ENCODE data around the gene GADD45GIP1. TPM values are rescaled to one million over a fixed set of nuclear protein-coding genes. Genes with fewer than 3 reads are reported as not detected.
A peak's percentile ranks its signal among the peaks of the same experiment; 100 is the strongest.

The GADD45GIP1 gene
- total and polyA plus RNA-seq, 10 of the 15 experiments (the other 5 are each of a cell fraction or from before 2014, with no cell fraction given), result 5.1 to 136 (median 30.1) TPM

DNA sequence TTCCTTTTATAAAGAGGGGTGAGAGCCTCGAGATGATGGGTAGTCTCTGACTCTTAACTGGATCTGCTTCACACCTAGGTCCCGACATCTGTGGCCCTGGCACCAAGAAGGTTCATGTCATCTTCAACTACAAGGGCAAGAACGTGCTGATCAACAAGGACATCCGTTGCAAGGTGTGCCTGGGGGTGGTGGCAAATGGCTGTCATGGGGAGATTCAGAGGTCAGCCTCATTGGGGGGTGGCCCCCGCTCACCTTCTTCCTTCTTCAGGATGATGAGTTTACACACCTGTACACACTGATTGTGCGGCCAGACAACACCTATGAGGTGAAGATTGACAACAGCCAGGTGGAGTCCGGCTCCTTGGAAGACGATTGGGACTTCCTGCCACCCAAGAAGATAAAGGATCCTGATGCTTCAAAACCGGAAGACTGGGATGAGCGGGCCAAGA, 17.0 kb downstream of the GADD45GIP1 start:
- Histone ChIP-seq H3K4me2 (ENCODE audit: control insufficient read depth, insufficient read depth) (peak overlapping the region; percentile 78), H3K36me3 (ENCODE audit: control insufficient read depth in 2 of 2, insufficient read depth in 2 of 2, low read length in 1 of 2) (peaks cover 20 to 34% of the 10 kb centered on the region in 2 experiments), H3K27ac (ENCODE audit: control insufficient read depth, insufficient read depth) (peak overlapping the region; percentile 88), H3K9me3 (replicated peaks; ENCODE audit: control insufficient read depth, insufficient read depth, low read length) (no peaks in the 10 kb centered on the region), H3K9ac (ENCODE audit: control insufficient read depth, insufficient read depth, low read length) (peak overlapping the region; percentile 99), H3K79me2 (ENCODE audit: control insufficient read depth, insufficient read depth, low read length) (peaks cover 51% of the 10 kb centered on the region), H4K20me1 (ENCODE audit: control insufficient read depth, insufficient read depth) (peaks cover 12% of the 10 kb centered on the region; the same call in 1 of the 2 replicates), H2AFZ (ENCODE audit: control insufficient read depth, low read depth, low read length) (no peak overlapping the region), H3K4me3 (peak overlapping the region; percentile 90), H3K4me1 (ENCODE audit: control insufficient read depth, insufficient read depth, low read length) (peaks cover 59% of the 10 kb centered on the region), H3K27me3 (replicated peaks in 1 of 2; ENCODE audit: control insufficient read depth in 2 of 2, insufficient read depth in 2 of 2, low read length in 1 of 2) (no peaks in the 10 kb centered on the region)
- WGBS (ENCODE audit: insufficient coverage, insufficient replicate concordance, low lambda C conversion rate, missing lambda C conversion rate), result 11% methylated on average over 10 of the region's 10 CpGs
- ChIA-PET SMC1A (ENCODE audit: uncharacterized antibody, unreplicated experiment) (interaction anchor here (0.9 to 1.5 kb wide), 4 partner anchors 19 to 49 kb away, joined by 3 to 5 read pairs (median 4); partner anchors contain the start of gene GCDH), POLR2A (interaction anchor here (0.6 to 3.1 kb wide), 3 partner anchors 20 to 47 kb away, joined by 3 to 11 read pairs (median 3); no protein-coding TSS in a partner anchor), CTCF (interaction anchor here (0.6 to 1.0 kb wide), 2 partner anchors 26 to 40 kb away, joined by 3 to 4 read pairs; no protein-coding TSS in a partner anchor), RAD21 (ENCODE audit: unreplicated experiment) (interaction anchor here (0.8 kb wide), 1 partner anchor 25 kb away, joined by 3 read pairs; no protein-coding TSS in a partner anchor)
- FAIRE-seq (no peak), ATAC-seq (no peak), DNase-seq (ENCODE audit: low read depth, low spot score) (no peak)
- TF ChIP-seq BHLHE40 (IDR thresholded peaks at IDR 0.05; ENCODE audit: borderline replicate concordance in 1 of 2, low read depth in 2 of 2, low read length in 1 of 2) (no peak), POLR2A (IDR thresholded peaks at IDR 0.05; ENCODE audit: low read depth, low read length) (peak; percentile 45; the same call in 1 of the 2 replicates), ZNF384 (IDR thresholded peaks at IDR 0.05; ENCODE audit: borderline replicate concordance, low read depth, low read length) (no peak)
- intact Hi-C loops (cut with micrococcal nuclease; ENCODE audit: unreplicated experiment), result loop anchor here (5.0 kb wide), 1 partner anchor 153 kb away; no protein-coding TSS in a partner anchor
- BruUV-seq (replicated peaks), result TSS peak; percentile 78
- in situ Hi-C loops (cut with MboI), result no loop called here

DNA sequence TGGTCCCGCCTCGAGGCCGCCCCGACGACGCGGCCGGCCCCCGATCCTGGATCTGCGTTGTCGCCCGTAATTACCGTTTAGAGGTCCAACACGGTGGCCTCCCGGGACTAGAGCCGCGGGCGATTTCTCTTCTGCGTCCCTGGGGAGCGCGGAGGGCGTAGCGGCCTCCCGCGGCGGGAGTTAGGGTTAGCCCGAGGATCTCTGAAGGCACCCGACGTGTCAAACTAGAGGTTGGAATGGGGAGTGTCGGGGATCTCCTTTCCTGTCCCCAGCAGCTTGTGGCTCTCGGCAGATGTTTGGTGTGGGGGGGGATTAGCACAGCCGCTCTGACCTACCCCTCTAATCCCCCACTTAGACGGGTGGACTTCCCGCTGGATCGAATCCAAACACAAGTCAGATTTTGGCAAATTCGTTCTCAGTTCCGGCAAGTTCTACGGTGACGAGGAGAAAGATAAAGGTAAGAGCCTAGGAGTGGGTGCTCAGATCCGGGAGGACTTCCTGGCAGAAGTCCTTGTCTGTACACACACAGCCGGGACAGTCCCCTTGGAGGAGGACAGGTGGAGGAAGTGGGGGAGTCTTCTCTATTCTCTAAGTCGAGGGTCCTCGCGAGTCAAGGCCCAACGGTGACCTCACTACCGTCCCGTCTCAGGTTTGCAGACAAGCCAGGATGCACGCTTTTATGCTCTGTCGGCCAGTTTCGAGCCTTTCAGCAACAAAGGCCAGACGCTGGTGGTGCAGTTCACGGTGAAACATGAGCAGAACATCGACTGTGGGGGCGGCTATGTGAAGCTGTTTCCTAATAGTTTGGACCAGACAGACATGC, 18.0 kb downstream of the GADD45GIP1 start:
- BruUV-seq (replicated peaks), result no TSS peak
- in situ Hi-C loops (cut with MboI) (no loop called here), intact Hi-C loops (cut with micrococcal nuclease; ENCODE audit: unreplicated experiment) (loop anchor here (1.0 to 5.0 kb wide), 2 partner anchors 54 to 152 kb away; no protein-coding TSS in a partner anchor)
- RAD21 ChIA-PET (ENCODE audit: unreplicated experiment), result interaction anchor here (0.8 kb wide), 1 partner anchor 26 kb away, joined by 3 read pairs; no protein-coding TSS in a partner anchor
- peaks cover 53% of the 10 kb centered on the region for H3K4me1 ChIP-seq (ENCODE audit: control insufficient read depth, insufficient read depth, low read length)
- DNase-seq (ENCODE audit: low read depth, low spot score), result no peak
- 1% methylated on average over 54 of the region's 54 CpGs for WGBS (ENCODE audit: insufficient coverage, insufficient replicate concordance, low lambda C conversion rate, missing lambda C conversion rate)
- POLR2A ChIA-PET, result interaction anchor here (1.1 to 3.1 kb wide), 3 partner anchors 15 to 46 kb away, joined by 3 to 11 read pairs (median 11); no protein-coding TSS in a partner anchor
- peak overlapping the region; percentile 90 for H3K4me3 ChIP-seq
- H4K20me1 ChIP-seq (ENCODE audit: control insufficient read depth, insufficient read depth), result peaks cover 12% of the 10 kb centered on the region; the same call in 1 of the 2 replicates
- CTCF ChIA-PET, result interaction anchor here (1.0 kb wide), 1 partner anchor 39 kb away, joined by 4 read pairs; no protein-coding TSS in a partner anchor
- H3K27me3 ChIP-seq (replicated peaks in 1 of 2; ENCODE audit: control insufficient read depth in 2 of 2, insufficient read depth in 2 of 2, low read length in 1 of 2), result no peaks in the 10 kb centered on the region
- peaks cover 51% of the 10 kb centered on the region for H3K79me2 ChIP-seq (ENCODE audit: control insufficient read depth, insufficient read depth, low read length)
- peak; percentile 9 for ATAC-seq
- H3K36me3 ChIP-seq (ENCODE audit: control insufficient read depth in 2 of 2, insufficient read depth in 2 of 2, low read length in 1 of 2), result peaks cover 20 to 34% of the 10 kb centered on the region in 2 experiments
- peak overlapping the region; percentile 99 for H3K9ac ChIP-seq (ENCODE audit: control insufficient read depth, insufficient read depth, low read length)
- peak overlapping the region; percentile 88 for H3K27ac ChIP-seq (ENCODE audit: control insufficient read depth, insufficient read depth)
- H3K9me3 ChIP-seq (replicated peaks; ENCODE audit: control insufficient read depth, insufficient read depth, low read length), result no peaks in the 10 kb centered on the region
- peak; percentile 69 for FAIRE-seq
- peak overlapping the region; percentile 18; the same call in 1 of the 2 replicates for H2AFZ ChIP-seq (ENCODE audit: control insufficient read depth, low read depth, low read length)
- peak overlapping the region; percentile 78 for H3K4me2 ChIP-seq (ENCODE audit: control insufficient read depth, insufficient read depth)
- SMC1A ChIA-PET (ENCODE audit: uncharacterized antibody, unreplicated experiment), result interaction anchor here (0.7 to 1.5 kb wide), 5 partner anchors 20 to 269 kb away, joined by 3 to 5 read pairs (median 4); partner anchors contain the start of gene GCDH
- TF ChIP-seq JUND (IDR thresholded peaks at IDR 0.05; ENCODE audit: low read depth, low read length) (no peak), NFXL1 (IDR thresholded peaks at IDR 0.05; ENCODE audit: borderline replicate concordance) (peak; percentile 69; the same call in 1 of the 2 replicates), RBBP5 (conservative IDR thresholded peaks at IDR 0.05) (no peak), TBL1XR1 (IDR thresholded peaks at IDR 0.05; ENCODE audit: low read depth, low read length) (no peak), TAF1 (IDR thresholded peaks at IDR 0.05; ENCODE audit: borderline replicate concordance, low read depth, low read length) (no peak), EGR1 (IDR thresholded peaks at IDR 0.05; ENCODE audit: borderline replicate concordance in 1 of 2, low read depth in 2 of 2, low read length in 2 of 2) (no peak), NRF1 (conservative IDR thresholded peaks at IDR 0.05; ENCODE audit: low read depth, low read length) (no peak), FOXM1 (IDR thresholded peaks at IDR 0.05; ENCODE audit: low read depth, low read length) (no peak), SMAD1 (IDR thresholded peaks at IDR 0.05; ENCODE audit: low read depth, partially characterized antibody) (no peak), KDM1A (IDR thresholded peaks at IDR 0.05; ENCODE audit: borderline replicate concordance) (no peak)
- TF ChIP-seq, protein P1, sequence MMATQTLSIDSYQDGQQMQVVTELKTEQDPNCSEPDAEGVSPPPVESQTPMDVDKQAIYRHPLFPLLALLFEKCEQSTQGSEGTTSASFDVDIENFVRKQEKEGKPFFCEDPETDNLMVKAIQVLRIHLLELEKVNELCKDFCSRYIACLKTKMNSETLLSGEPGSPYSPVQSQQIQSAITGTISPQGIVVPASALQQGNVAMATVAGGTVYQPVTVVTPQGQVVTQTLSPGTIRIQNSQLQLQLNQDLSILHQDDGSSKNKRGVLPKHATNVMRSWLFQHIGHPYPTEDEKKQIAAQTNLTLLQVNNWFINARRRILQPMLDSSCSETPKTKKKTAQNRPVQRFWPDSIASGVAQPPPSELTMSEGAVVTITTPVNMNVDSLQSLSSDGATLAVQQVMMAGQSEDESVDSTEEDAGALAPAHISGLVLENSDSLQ (IDR thresholded peaks at IDR 0.05), result no peak; the same call in 1 of the 2 replicates
